Daoy (cell line): ENCODE measurements around the gene EDEM3. TPM values are rescaled to one million over a fixed set of nuclear protein-coding genes. Genes with fewer than 3 reads are reported as not detected.
"Not testable (repeated sequence)": the region's sequence is repeated elsewhere in the genome, so short reads cannot be mapped to it uniquely, and the experiment has no call there.

Experiments
- DNase-seq: peaks from one replicate; pipeline ENCODE4 v3.0.0-alpha.2; 2015; ENCODE audit warnings: low read depth
- total RNA-seq: library from RNA; depleted of rRNA; stranded (reverse); fragments of >200 nt; shearing (Covaris generic); gene quantifications from 2 replicates; pipeline ENCODE4 v1.2.3, GENCODE V29; 2014

EDEM3 gene
- total RNA-seq, 1 experiment from 2014 or later: 35.7 TPM

DNA sequence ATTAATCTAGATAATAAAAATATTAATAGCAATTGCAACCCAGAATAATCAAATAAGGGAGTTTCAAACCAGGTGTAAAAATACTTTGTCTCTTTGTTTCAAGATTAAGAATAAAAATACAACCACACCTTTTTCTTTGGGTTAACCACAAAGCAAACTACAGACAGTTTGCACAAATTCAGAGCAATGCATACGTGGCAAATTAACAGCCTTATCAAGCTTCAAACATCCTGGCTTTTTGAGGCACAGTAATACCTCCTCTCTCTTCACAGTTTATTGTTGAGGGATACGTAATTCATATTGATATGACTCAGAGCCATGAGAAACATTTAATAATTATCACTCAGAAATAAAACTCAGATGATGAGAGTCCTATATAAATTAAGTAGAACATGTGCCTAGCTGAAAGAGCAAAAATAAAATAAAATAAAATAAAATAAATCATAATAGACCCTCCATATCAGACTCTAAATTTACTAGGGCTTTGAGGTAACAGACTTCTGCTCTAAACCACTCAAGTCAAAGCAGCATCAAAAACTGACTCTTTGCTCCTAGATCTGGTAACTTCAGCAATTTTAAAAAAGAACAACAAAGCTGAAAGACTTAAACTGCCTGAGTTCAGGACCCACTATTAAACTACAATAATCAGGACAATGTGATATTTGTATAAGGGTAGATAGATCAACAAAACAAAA lies 11.4 kb downstream of the EDEM3 start:
- no peak for DNase-seq

DNA sequence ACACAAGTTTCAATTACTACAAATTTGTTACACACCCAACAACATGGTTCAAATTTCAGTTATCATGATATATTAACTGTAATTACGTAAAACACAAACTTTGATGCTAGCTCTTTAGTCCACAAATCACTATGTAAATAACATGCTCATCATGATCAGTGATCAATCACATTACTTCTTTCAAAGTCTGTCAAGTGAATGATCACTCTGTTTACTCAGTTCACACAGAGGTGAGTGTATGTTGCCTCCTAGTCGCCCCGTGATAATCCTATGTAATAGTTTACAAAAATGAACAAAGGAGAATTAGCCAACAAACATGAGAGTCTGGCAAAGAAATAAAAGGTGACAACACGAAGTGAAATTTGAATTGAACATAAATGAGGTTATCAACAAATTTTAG lies 14.3 kb downstream of the EDEM3 start:
- DNase-seq: no peak

- DNase-seq: no peak
Observed at GRCh38 chr1:184739796-184740195, 14.9 kb downstream of the EDEM3 start.

DNA sequence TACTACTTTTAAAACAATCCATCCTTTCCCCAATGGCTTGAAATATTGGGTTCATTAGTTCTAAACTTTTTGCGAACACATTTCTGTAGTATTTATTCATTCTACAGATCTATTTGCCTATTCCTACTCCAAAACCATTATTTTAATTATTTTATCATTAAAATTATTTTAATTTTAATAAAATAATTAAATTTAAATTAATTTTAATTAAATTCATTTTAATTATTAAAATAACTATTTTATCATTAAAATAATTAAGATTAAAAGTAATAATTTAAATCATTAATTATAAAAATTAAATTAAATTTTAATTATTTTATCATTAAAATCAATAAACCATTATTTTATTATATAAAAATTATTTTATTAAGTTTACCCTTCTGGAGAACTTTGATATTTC lies 15.6 kb downstream of the EDEM3 start:
- no peak for DNase-seq

GRCh38 chr1:184734980-184735379 lies 19.7 kb downstream of the EDEM3 start:
- no peak for DNase-seq

GRCh38 chr1:184724843-184725242 lies 29.8 kb downstream of the EDEM3 start:
- no peak for DNase-seq

DNA sequence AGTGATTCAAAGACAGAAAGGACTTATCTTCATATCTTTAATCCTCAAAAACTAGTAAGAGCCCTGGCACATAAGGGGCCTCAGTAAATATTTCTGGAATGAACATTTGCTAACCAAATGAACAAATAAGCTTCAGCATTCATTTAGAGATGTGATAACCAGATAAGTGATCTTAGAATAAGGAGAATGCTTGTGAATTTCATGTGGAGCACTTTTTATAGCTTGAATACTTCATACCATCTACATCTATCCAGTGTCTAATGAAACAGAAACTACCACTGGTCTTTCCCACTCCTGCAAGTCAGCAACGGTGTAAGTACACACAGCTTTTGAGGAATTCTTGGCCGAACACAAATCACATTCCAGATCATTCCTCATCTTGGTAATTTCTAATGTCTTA lies 38.5 kb downstream of the EDEM3 start:
- DNase-seq: no peak

DNA sequence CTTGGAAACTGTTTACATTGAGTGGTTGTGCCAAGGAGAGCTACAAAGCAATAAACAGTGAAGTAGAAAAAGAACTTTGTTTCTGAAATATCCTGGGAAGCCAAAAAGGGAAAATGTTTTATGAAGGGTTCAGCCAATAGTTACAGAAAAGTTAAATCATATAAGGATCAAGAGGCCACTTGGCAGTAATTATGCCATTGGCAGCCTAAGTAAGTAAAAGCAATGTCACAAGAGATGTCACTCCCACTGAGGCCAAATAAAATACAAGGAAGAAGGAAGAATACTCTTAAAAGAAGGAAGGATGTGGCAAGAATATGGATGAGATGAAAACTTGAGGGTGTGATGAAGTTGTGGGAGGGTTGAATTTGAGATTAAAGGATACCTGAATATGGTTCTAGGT lies 45.2 kb downstream of the EDEM3 start:
- DNase-seq: no peak

GRCh38 chr1:184708084-184708676 lies 46.5 kb downstream of the EDEM3 start:
- DNase-seq: no peak

DNA sequence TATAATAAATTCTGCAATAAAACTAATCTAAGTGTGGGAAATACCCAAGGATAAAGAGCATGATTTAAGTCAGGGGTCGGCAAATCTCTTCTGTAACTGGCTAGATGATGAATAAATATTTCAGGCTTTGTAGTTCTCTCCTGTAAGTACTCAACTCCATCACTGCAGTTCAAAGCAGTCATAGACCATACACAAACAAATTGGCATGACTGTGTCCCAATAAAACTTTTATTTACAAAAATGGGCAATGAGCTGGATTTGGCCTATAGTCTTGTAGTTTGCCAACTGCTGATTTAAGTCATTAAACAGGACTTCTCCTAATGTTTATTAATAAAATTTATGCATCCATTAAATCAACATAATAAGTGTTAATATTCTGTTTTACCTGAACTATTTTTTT lies 49.4 kb downstream of the EDEM3 start:
- no peak for DNase-seq

GRCh38 chr1:184701816-184702215 lies 52.8 kb downstream of the EDEM3 start:
- DNase-seq: no peak

DNA sequence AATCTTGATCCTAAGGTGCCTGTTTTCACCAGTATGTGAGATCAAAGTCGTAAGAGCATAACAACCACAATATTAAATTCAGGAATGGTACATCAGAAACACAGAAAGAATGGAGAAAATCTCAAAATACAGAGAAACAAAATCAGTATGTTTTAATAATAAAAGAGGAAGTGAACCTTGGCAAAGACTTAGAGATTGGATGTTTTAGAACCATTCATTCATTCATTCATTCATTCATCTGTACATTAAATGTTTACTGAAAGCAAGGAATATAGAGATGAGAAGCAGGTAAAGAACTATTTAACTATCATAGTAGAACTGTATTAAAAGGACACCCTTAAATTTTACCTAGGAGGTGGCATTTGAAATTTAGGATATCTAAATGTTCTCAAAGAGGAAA lies 55.7 kb downstream of the EDEM3 start:
- DNase-seq: no peak

DNA sequence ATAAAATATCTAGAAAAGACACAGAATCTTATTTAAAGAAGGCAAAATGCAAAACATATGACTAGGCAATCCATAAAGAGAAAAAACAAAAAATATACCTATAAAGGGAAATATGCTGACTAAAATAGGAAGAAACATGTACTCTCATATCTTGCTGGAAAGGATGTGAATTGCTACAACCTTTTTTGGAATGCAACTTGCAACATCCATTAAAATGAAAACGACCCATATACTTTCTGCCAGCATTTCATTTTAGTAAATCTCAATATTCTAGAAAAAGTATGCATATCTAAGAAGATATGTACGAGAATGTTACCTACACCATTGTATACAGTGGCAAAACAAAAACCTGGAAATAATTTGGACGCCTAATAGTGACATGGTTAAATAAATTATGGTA lies 56.6 kb downstream of the EDEM3 start:
- no peak for DNase-seq

GRCh38 chr1:184696403-184696802 lies 58.3 kb downstream of the EDEM3 start:
- no peak for DNase-seq

DNA sequence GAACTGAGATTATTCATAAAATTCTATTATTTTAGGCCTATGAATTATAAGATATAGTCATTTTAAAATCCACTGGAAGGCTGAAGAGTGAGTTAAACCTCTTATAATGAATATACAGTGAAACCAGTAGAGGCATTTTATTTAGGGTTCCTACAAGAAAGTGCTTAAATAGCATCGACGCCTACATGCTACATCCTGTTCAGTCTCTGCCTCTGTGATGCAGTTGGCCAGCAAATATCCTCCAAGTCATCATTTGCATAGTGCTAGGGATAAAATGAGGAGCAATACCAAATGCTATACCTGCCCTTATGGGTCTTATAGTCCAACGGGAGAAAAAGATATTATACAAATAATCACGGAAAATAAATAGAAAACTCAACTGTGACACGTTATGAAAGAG lies 59.6 kb downstream of the EDEM3 start:
- DNase-seq: no peak

DNA sequence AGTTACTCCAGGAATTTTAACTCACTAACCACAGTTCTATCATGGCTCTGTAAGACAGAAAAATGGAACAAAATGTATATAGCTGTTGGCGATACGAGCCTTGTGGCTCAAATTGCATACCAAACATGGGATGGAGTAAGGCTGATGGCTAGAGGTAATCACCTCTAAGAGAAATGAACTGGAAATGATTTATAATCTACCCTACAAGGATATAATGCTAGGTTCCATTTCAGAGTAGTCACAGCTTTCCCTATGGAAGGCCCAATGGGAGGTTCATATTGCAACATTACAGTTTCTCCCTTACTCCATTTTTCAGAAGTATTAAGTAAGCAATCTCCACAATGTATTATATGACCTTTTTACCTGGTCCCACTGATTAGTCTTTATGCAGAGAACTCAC lies 61.6 kb downstream of the EDEM3 start:
- no peak for DNase-seq

DNA sequence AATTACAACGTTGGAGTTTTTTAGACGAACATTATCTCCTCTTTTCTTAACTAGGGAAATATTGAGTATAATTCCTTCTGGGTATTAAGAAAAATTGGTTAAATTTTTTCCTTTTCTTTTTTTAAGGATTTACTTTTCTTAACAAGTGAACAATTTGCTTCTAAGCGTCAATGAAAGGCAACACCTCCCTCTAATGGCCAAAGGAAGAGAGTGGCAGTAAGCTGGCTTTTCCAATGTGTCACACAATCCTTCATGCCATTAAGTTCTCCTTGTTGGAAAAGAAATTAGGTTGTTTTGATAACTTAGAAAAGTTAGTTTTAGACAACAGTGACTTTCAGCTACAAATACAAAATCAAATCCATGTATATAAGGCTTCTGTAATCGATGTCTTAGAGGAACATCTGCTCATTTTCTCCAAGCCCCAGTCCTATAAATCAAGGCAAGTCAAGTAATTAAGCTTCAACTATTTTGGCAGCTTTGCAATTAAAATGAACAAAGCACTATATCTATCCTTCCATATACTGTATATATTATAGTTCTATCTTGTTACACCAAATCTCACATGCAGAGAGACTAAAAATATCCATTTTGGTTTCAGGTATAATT lies 62.8 kb downstream of the EDEM3 start:
- DNase-seq: peak; percentile 12

GRCh38 chr1:184686540-184686939 lies 68.1 kb downstream of the EDEM3 start:
- DNase-seq: no peak

- DNase-seq: no peak
Observed at GRCh38 chr1:184685116-184685515, 69.5 kb downstream of the EDEM3 start.

- DNase-seq: no peak
Observed at GRCh38 chr1:184684285-184685074, 70.2 kb downstream of the EDEM3 start.

GRCh38 chr1:184682956-184683355 lies 71.7 kb downstream of the EDEM3 start:
- DNase-seq: no peak

DNA sequence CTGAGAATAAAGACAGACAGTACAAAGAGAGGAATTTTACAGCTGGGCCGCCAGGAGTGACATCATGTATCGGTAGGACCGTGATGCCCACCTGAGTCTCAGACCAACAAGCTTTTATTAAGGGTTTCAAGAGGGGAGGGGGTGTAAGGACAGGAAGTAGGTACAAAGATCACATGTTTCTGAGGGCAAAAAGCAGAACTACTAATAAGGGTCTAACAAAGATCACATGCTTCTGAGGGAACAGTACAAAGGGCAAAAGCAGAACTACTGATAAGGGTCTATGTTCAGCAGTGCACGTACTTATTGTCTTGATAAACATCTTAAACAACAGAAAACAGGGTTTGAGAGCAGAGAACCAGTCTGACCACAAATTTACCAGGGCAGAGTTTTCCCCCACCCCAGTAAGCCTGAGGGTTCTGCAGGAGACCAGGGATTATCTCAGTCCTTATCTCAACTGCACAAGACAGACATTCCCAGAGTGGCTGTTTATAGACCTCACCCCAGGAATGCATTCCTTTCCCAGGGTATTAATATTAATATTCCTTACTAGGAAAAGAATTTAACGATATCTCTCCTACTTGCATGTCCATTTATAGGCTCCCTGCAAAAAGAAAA lies 73.9 kb downstream of the EDEM3 start:
- not testable (repeated sequence) for DNase-seq
